Activated T-helper 1 cell treated with anti-CD3 and anti-CD28 coated beads, Interleukin-12 subunit alpha, Interleukin-12 subunit beta, Interleukin-2, Interleukin-4 antibody, amounts not matched to agents 30 ng/mL and 10 ng/mL and 1 ng/mL, durations not matched to agents 14 hours and 24 hours and 36 hours (primary cell): ENCODE results near the gene NAT14. TPM values are rescaled to one million over a fixed set of nuclear protein-coding genes. Genes with fewer than 3 reads are reported as not detected.

Source experiments
- DNase-seq: peaks from one replicate; pipeline ENCODE4 v3.0.0; 2021; ENCODE audit warnings: low spot score
- H3K27ac Mint-ChIP-seq: one replicate; pipeline ENCODE4 v1.8.0; 2021; ENCODE audit warnings: mild to moderate bottlenecking, mixed read lengths
- H3K27me3 Mint-ChIP-seq: one replicate; pipeline ENCODE4 v1.8.0; 2022; ENCODE audit warnings: mild to moderate bottlenecking, moderate library complexity, mixed read lengths; ENCODE audit not compliant: insufficient read depth
- H3K36me3 Mint-ChIP-seq: one replicate; pipeline ENCODE4 v1.8.0; 2021; ENCODE audit warnings: low read depth, mixed read lengths
- H3K4me1 Mint-ChIP-seq: one replicate; pipeline ENCODE4 v1.8.0; 2021; ENCODE audit warnings: low read depth, mixed read lengths
- H3K4me3 Mint-ChIP-seq: one replicate; pipeline ENCODE4 v1.8.0; 2021; ENCODE audit warnings: mild to moderate bottlenecking, moderate library complexity, mixed read lengths
- H3K9me3 Mint-ChIP-seq: one replicate; pipeline ENCODE4 v1.8.0; 2021; ENCODE audit warnings: mixed read lengths
- intact Hi-C: fragments of 100-400 bp; cut with micrococcal nuclease; formaldehyde crosslinking; loops from one replicate; pipeline ENCODE4 v1.15.1; 2024
- total RNA-seq: library from RNA; stranded (reverse); gene quantifications from 2 replicates; pipeline ENCODE4 v1.2.3, GENCODE V29; 2022

NAT14 gene
- total RNA-seq, 1 donor from 2014 or later = 26.1 TPM

DNA sequence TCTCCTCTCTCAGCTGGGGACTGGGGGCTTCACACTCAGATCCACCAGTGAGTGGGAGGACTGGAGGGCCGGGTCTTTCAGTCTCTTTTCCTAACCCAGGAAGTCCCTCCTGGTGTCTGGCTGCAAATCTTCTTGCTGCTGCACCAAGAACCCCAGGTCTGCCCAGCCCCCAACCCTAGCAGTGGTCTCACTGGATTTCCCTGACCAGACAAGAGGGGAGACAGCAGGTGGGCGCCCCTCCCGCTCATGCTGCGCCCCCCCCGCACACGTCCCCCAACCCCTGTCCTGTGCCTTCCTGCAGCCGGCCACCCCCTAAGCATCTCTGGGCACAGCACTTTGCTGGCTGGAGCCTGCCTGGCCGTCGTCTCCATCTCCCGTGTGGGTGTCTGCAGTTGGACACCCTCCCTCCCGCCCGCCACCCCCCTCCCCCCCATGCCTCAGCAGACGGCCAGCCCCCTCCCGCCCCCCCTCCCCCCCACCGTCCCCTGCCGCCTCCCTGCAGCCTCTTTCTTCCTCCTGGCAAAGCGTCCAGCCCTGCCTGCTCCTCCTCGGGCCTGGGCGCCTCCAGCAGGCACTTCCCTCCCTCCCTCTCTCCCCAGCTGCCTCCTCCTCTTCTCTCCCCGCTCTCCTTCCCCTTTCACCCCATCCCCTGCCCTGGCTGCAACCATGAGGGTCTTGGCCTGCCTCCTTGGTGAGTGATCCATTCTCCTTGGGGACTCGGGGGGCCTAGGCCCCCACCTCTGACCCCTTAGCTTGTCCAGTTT lies 3.1 kb downstream of the NAT14 start, which contains the start of gene SSC5D:
TSS of gene SSC5D (plus strand) at position 513 of the 764 bp plus-strand sequence. CDS start at position 667, 154 bp downstream.
- no peak for DNase-seq
- peak within 1 kb of the TSS; percentile 54 for H3K4me3 Mint-ChIP-seq
- no peaks in the 10 kb centered on the region for H3K36me3 Mint-ChIP-seq
- H3K4me1 Mint-ChIP-seq = peaks cover 11% of the 10 kb centered on the region
- intact Hi-C loops = no loop called here
- H3K9me3 Mint-ChIP-seq = no peaks in the 10 kb centered on the region
- peak within 1 kb of the TSS; percentile 66 for H3K27ac Mint-ChIP-seq
- peaks cover 6% of the 10 kb centered on the region for H3K27me3 Mint-ChIP-seq

DNA sequence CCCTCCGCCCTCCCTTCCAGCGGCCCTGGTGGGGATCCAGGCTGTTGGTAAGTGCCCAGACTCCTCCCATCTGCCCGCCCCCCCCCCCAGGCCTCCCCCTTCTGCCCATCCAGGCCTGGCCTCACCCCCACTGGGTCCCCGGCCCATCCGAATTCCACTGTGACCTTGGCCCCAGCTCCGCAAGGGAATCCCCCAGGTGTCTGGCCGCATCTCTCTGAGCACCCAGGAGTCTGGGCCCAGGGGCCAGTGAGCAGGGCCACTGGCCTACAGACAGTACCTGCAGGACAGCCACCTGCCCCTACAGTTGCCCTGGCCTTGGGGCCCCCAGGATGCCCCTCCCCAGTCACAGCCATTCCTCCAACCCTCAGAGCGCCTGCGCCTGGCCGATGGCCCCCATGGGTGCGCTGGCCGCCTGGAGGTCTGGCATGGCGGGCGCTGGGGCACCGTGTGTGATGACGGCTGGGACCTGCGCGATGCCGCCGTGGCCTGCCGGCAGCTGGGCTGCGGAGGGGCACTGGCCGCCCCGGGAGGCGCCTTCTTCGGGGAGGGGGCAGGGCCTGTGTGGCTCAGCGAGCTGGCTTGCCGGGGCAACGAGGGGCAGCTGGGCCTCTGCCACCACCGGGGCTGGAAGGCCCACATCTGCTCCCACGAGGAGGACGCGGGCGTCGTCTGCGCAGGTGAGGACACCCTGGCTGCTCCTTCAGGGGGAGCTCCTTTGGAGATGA lies 4.2 kb downstream of the NAT14 start:
- Mint-ChIP-seq H3K27ac (no peak overlapping the region), H3K27me3 (peaks cover 9% of the 10 kb centered on the region), H3K4me3 (no peak overlapping the region), H3K36me3 (no peaks in the 10 kb centered on the region), H3K9me3 (no peaks in the 10 kb centered on the region), H3K4me1 (peaks cover 11% of the 10 kb centered on the region)
- DNase-seq = no peak
- intact Hi-C loops = no loop called here

DNA sequence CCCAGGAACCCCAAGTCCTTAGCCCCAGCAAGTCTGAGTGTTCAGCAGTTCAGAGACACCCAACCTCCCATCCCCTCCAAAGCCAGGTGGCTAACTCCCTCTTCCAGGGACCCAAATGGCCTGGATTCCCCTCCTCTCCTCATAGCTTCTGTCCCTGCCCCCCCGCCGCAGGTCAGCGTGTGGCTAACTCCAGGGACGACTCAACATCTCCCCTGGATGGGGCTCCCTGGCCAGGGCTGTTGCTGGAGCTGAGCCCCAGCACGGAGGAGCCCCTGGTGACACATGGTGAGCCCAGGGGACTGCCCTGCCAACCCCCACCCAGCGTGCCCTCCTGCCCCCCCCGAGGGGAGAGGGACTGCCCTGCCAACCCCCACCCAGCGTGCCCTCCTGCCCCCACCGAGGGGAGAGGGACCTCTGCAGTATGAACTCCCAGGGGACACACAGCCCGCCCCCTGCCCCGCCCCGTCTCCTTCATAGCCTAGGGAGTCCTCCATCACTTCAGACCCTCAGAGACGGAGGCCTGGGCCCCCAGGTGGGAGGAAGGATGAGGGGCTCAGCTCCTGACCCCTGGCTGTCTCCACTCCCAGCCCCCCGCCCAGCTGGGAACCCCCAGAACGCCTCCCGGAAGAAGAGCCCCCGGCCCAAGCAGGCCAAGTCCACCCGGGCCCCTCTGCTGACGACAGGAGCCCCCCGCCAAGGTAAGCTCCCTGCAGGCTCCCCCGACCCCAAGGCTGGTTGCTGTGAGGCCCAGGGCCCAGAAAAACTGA lies 4.9 kb downstream of the NAT14 start:
- no peak for DNase-seq
- Mint-ChIP-seq H3K27me3 (peaks cover 9% of the 10 kb centered on the region), H3K9me3 (no peaks in the 10 kb centered on the region), H3K4me3 (no peak overlapping the region), H3K36me3 (no peaks in the 10 kb centered on the region), H3K27ac (no peak overlapping the region), H3K4me1 (peaks cover 11% of the 10 kb centered on the region)
- intact Hi-C loops = no loop called here

DNA sequence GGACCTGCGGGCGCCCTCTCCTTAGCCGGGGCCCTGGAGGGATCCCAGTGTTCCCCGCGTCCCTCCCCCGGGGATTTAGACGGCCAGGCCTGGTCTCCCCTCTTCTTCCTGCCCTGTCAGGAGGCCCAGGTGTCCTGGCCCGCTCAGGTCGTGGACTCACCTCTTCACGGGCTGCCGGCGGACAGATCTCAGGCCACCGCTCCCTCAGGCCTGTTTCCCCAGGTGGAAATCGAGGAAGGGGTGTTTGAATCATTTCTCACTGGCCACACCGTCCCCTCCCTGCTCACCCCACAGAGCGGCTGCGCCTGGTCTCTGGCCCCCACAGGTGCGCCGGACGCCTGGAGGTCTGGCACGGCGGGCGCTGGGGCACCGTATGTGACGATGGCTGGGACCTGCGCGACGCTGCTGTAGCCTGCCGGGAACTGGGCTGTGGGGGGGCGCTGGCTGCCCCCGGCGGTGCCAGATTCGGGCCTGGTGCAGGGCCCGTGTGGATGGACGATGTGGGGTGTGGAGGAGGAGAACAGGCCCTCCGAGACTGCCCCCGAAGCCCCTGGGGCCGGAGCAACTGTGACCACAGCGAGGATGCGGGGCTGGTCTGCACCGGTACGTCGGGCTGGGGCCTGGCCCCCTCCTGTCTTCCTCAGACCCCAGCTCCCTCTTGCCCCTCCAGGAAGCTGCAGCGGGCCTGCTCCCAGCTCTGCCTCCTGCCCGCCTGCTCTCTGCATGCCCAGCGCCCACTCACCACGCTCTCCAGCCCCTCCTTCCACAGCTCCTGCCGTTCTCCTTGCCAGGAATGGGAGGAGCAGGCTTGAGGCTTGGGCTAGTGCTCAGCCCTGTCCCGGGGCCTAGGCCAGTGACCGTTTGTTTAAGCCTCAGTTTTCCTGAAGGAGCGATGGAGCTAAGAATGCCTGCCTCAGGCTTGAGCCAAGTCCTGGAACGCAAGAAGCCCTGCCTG lies 5.8 kb downstream of the NAT14 start:
- Mint-ChIP-seq H3K9me3 (no peaks in the 10 kb centered on the region), H3K4me3 (no peak overlapping the region), H3K27ac (no peak overlapping the region), H3K36me3 (no peaks in the 10 kb centered on the region), H3K4me1 (peaks cover 9% of the 10 kb centered on the region), H3K27me3 (peaks cover 9% of the 10 kb centered on the region)
- intact Hi-C loops = no loop called here
- no peak for DNase-seq

DNA sequence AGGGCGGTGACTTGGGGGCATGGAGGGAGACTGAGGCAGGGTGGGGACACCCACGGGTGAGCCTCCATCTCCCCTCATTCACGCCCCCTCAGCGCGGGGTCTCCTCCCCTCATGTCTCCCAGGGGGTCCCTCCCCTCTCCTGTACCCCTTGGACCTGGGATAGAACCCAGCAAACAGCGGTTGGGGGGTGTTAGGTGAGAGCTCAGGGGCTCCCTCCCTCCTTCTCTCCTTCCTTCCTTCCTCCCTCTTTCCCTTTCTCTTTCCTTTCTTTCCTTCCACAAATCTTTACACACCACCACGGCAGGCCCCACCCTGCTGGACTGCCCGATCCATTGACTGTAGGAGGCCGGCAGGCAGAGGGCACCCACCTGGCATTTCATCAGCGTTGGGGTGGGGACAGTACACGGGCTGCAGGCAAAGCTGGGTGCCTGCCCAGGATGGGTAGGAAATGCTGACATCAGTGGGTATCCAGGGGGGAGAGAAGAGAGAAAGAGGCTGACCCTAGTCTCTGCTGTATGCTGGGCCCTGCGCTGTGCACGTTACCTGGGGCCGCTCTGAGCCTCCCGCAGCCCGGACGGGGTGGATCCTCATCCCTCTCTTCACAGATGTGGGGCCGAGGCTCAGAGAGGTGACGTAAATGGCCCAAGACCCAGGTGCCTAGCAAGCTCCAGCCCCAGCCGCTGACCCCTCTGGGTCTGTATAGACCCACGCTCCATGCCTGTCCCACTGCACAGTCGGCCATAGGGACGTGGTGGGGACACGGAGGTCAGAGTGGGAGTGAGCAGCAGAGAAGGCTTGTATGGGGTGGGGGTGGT lies 6.8 kb downstream of the NAT14 start:
- DNase-seq = no peak
- H3K4me1 Mint-ChIP-seq = peaks cover 4% of the 10 kb centered on the region
- H3K9me3 Mint-ChIP-seq = no peaks in the 10 kb centered on the region
- intact Hi-C loops = no loop called here
- no peaks in the 10 kb centered on the region for H3K36me3 Mint-ChIP-seq
- H3K4me3 Mint-ChIP-seq = no peak overlapping the region
- peaks cover 9% of the 10 kb centered on the region for H3K27me3 Mint-ChIP-seq
- H3K27ac Mint-ChIP-seq = no peak overlapping the region

DNA sequence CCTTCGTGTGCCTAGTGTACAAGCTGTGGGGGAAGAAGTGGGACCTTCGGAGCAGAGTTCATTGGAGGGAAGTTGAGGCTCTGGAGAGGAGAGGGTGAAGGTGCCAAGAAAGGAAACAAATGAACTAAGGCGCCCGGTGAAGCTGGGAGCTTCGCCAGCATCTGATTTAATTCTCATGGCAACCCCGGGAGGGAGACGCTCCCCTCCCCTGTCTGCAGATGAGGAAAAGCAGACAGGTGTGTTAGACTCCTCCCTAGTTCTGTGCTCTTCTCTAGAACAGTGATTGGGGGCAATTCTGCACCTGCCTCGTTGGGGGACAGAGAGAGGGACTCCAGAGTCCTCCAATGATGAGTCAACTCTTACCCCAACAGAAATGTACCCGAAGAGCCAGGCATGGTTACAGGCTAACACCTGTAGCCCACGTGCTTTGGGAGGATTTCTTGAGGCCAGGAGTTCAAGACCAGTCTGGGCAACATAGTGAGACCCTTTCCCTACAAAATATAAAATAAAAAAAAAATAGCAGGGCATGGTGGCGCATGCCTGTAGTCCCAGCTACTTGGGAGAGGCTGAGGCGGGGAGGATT lies 7.5 kb downstream of the NAT14 start:
- no peak for DNase-seq
- Mint-ChIP-seq H3K4me3 (no peak overlapping the region), H3K9me3 (no peaks in the 10 kb centered on the region), H3K4me1 (peaks cover 2% of the 10 kb centered on the region), H3K27me3 (peaks cover 9% of the 10 kb centered on the region), H3K36me3 (no peaks in the 10 kb centered on the region), H3K27ac (no peak overlapping the region)
- intact Hi-C loops = no loop called here

DNA sequence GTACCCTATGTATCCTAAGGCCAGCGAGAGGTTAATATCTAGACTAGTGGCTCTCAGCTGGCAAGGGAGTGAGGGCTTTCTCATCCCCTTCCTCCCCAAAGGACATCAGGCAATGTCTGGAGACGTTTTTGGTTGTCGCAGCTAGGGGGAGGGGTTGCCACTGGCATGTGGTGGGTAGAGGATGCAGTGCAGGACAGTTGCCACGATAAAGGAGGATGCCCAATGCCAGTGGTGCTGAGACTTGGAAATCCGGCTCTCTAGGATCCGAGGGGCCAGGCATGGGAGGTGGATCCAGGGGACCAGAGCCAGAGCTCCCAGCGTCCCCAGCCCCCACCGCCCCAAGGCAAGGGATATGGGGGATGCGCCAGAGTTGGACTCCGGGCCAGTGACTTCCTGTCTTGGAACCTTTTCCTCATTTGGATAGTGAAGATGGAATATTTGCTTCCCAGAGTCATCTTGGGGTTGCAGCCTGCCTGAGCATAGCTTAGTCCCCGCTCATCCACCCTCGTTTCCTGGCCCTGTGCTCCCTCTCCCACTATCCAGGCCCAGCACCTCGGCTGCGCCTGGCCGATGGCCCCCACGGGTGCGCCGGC lies 8.2 kb downstream of the NAT14 start:
- Mint-ChIP-seq H3K27ac (no peak overlapping the region), H3K4me3 (no peak overlapping the region), H3K27me3 (peaks cover 11% of the 10 kb centered on the region), H3K36me3 (no peaks in the 10 kb centered on the region), H3K4me1 (no peaks in the 10 kb centered on the region), H3K9me3 (no peaks in the 10 kb centered on the region)
- intact Hi-C loops = no loop called here
- DNase-seq = no peak

DNA sequence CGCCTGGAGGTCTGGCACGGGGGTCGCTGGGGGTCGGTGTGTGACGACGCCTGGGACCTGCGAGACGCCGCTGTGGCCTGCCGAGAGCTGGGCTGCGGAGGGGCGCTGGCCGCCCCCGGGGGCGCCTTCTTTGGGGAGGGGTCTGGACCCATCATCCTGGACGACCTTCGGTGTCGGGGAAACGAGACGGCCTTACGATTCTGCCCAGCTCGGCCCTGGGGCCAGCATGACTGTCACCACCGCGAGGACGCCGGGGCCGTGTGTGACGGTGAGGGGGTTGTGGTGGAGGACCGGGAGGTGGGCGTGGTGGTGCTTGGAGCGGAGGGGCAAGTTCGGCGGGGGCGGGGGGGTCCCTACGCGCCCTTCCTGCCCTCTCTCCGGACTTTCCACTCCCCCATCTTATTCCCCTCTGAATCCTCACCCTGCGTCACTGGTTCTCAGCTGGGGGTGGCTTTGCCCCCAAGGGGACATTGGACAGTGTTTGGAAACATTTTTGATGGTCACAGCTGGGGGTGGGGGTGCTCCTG lies 8.7 kb downstream of the NAT14 start:
- intact Hi-C loops = no loop called here
- H3K4me3 Mint-ChIP-seq = no peak overlapping the region
- no peak overlapping the region for H3K27ac Mint-ChIP-seq
- H3K4me1 Mint-ChIP-seq = no peaks in the 10 kb centered on the region
- DNase-seq = no peak
- no peaks in the 10 kb centered on the region for H3K9me3 Mint-ChIP-seq
- H3K36me3 Mint-ChIP-seq = no peaks in the 10 kb centered on the region
- peaks cover 11% of the 10 kb centered on the region for H3K27me3 Mint-ChIP-seq

DNA sequence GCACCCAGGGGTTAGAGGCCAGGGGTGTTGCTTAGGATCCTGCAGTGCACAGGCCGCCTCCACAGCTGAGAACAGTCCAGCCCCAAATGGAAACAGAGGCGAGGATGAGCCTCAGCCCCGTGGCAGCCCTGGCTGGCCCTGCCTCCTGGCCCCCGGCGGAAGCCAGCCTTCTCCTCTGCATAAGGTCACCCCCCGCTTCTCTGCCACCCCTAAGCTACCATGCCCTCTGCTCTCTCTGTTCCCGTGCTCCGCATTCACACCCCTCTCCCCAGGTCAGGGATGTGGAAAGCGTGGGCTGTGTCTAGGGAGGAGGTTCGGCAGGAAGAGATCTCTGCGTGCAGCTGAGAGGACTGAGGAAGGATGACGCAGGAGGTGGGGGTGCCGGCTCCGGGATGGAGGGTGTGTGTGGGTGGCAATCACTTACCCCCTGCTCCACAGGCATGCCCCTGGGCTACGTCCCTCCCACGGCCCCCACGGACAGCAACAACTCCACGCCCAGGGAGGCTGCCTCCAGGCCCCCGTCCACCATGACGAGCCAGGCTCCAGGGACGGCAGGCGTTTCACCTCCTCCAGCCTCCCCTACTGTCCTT lies 9.3 kb downstream of the NAT14 start:
- intact Hi-C loops = no loop called here
- Mint-ChIP-seq H3K36me3 (no peaks in the 10 kb centered on the region), H3K27ac (no peak overlapping the region), H3K9me3 (no peaks in the 10 kb centered on the region), H3K27me3 (peaks cover 11% of the 10 kb centered on the region), H3K4me3 (no peak overlapping the region), H3K4me1 (no peaks in the 10 kb centered on the region)
- no peak for DNase-seq

DNA sequence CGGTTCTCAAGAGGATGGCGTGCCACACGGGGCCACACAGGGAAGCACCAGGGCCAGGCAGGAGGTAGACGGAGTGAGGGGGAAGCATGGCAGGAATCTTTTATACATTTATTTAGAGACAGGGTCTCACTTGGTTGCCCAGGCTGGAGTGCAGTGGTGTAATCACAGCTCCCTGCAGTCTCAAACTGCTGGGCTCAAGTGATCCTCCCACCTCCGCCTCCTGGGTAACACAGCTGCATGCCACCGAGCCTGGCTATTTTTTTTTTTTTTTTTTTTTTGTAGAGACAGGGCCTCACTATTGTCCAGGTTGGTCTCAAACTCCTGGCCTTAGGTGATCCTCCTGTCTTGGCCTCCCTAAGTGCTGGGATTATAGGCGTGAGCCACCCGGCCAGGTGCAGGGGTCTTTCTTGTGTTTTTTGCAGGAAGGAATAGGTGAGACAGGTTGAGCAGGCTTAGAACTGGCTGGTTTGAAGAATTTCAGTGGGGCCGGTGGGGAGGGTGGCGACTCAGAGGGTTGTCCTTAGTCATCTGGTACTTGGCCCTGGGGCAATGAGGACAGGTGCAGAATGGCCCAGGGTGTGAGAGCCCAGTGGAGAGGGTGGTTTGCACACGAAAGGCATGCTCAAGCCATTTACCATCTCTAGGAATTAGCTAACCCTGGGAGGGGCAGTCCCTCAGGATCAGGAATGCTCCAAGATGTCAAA lies 10.8 kb downstream of the NAT14 start:
- intact Hi-C loops = no loop called here
- no peak overlapping the region for H3K4me3 Mint-ChIP-seq

More for the DNA sequence above, 10.8 kb downstream of the NAT14 start:
- Mint-ChIP-seq H3K36me3 (no peaks in the 10 kb centered on the region), H3K9me3 (no peaks in the 10 kb centered on the region), H3K27me3 (peaks cover 11% of the 10 kb centered on the region), H3K4me1 (no peaks in the 10 kb centered on the region), H3K27ac (no peak overlapping the region)
- DNase-seq = no peak
